Peyer's patch (tissue), 4 donors: Measurements from ENCODE around the gene CHST8. TPM values are rescaled to one million over a fixed set of nuclear protein-coding genes. Genes with fewer than 3 reads are reported as not detected.
"Not testable (repeated sequence)": the region's sequence is repeated elsewhere in the genome, so short reads cannot be mapped to it uniquely, and the experiment has no call there.

Experiments
- DNase-seq, 3 donors: peaks; one replicate each; pipeline ENCODE4 v3.0.0-alpha.2; 2017 to 2019
- H3K27ac ChIP-seq, 4 donors: fragments of 200-600 bp; sonication (generic); one replicate each; pipeline ENCODE4 v1.5.1; 2016 to 2019
- H3K27me3 ChIP-seq, 2 donors: fragments of 200-600 bp; sonication (generic); one replicate each; pipeline ENCODE4 v1.5.1; 2019
- H3K36me3 ChIP-seq, 3 donors: fragments of 200-600 bp; sonication (generic); one replicate each; pipeline ENCODE4 v1.5.1; 2016 to 2019
- H3K4me1 ChIP-seq, 4 donors: fragments of 200-600 bp; sonication (generic); one replicate each; pipeline ENCODE4 v1.5.1; 2016 to 2019
- H3K4me3 ChIP-seq, 4 donors: fragments of 200-600 bp; sonication (generic); 1 replicate in 3 of 4; 2 replicates in 1 of 4; pipeline ENCODE4 v1.5.1; 2016 to 2019; ENCODE audit warnings: mild to moderate bottlenecking in 1 of 4
- H3K9me3 ChIP-seq, 4 donors: fragments of 200-600 bp; sonication (generic); one replicate each; pipeline ENCODE4 v1.5.1; 2016 to 2019; ENCODE audit warnings: mild to moderate bottlenecking in 1 of 4
- CTCF ChIP-seq, 6 experiments: fragments of 450-650 bp in 4 of 6; fragments of 200-600 bp in 2 of 6; sonication (generic) in 1 of 6; IDR thresholded peaks; one replicate each; pipeline ENCODE4 v1.5.1; 2017 to 2019; ENCODE audit warnings: antibody characterized with exemption in 6 of 6, mild to moderate bottlenecking in 3 of 6, moderate library complexity in 1 of 6
- POLR2A ChIP-seq, 2 donors: fragments of 450-650 bp; IDR thresholded peaks; one replicate each; pipeline ENCODE4 v1.5.1; 2017; ENCODE audit warnings: antibody characterized with exemption in 2 of 2, mild to moderate bottlenecking in 2 of 2, moderate library complexity in 2 of 2
- total RNA-seq, 4 donors: library from RNA; depleted of rRNA; stranded (reverse); fragments of >200 nt; gene quantifications; one replicate each; pipeline ENCODE4 v1.1.0, GENCODE V29; 2016

CHST8 gene
- total RNA-seq, 4 donors from 2014 or later = 0.54 to 1.8 TPM; not detected in 2

GRCh38 chr19:33610588-33610987 lies 11.2 kb upstream of the CHST8 start:
- Histone ChIP-seq H3K36me3 (no peaks in the 10 kb centered on the region), H3K27me3 (no peaks in the 10 kb centered on the region), H3K4me1 (no peaks in the 10 kb centered on the region), H3K9me3 (peaks cover 0 to 3% (median 0%) of the 10 kb centered on the region in 4 donors), H3K4me3 (no peak overlapping the region), H3K27ac (no peak overlapping the region)
- no peak for DNase-seq
- no peak for TF ChIP-seq CTCF (IDR thresholded peaks at IDR 0.05)
- no peak for TF ChIP-seq POLR2A (IDR thresholded peaks at IDR 0.05)

GRCh38 chr19:33612928-33613619 lies 8.7 kb upstream of the CHST8 start:
- H3K9me3 ChIP-seq = peaks cover 0 to 3% (median 0%) of the 10 kb centered on the region in 4 donors
- no peaks in the 10 kb centered on the region for H3K27me3 ChIP-seq
- no peak for DNase-seq
- no peaks in the 10 kb centered on the region for H3K4me1 ChIP-seq
- H3K27ac ChIP-seq = no peak overlapping the region
- H3K36me3 ChIP-seq = no peaks in the 10 kb centered on the region
- H3K4me3 ChIP-seq = no peak overlapping the region
- no peak for TF ChIP-seq CTCF (IDR thresholded peaks at IDR 0.05)
- TF ChIP-seq POLR2A (IDR thresholded peaks at IDR 0.05) = no peak

GRCh38 chr19:33613620-33614000 lies 8.1 kb upstream of the CHST8 start:
- Histone ChIP-seq H3K4me3 (no peak overlapping the region), H3K9me3 (peaks cover 0 to 3% (median 0%) of the 10 kb centered on the region in 4 donors), H3K27me3 (no peaks in the 10 kb centered on the region), H3K4me1 (no peaks in the 10 kb centered on the region), H3K36me3 (no peaks in the 10 kb centered on the region), H3K27ac (no peak overlapping the region)
- TF ChIP-seq CTCF (IDR thresholded peaks at IDR 0.05) = no peak
- TF ChIP-seq POLR2A (IDR thresholded peaks at IDR 0.05) = no peak
- no peak for DNase-seq

DNA sequence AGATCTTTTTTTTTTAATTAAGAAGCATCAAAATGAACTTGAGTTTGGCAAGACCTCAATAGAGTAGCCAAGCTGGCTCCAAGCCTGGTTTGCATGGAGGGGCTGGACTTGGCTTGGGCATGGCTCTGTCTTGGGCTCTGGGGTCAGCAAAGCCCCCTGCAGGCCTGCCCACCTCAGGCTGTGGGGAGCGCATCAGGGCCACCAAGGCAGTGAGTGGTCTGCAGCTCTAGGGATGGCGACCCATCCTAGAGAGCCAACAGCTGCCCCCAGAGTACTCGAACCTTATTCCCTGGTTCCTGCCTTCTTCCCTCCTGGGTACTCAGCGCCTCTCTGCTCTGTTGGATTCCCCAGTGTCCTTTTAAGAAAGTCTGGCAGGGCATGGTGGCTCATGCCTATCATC lies 5.4 kb upstream of the CHST8 start:
- TF ChIP-seq CTCF (IDR thresholded peaks at IDR 0.05) (no peak), POLR2A (IDR thresholded peaks at IDR 0.05) (no peak)
- peaks cover 0 to 4% of the 10 kb centered on the region in 2 donors for H3K27me3 ChIP-seq
- no peak for DNase-seq

DNA sequence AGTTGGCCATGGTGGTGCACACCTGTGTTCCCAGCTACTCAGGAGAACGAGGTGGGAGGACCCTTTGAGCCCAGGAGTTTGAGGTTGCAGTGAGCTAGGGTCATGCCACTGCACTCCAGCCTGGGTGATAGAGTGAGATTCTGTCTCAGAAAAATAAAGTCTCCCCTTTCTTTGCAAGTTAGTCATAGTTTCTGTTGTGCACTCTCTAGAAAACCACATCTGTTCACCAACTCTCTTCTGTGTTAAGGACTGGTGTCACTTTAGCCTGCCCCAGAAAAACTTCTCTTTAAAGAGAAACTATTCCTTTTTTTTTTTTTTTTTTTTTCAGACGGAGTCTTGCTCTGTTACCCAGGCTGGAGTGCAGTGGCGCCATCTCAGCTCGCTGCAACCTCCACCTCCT lies 4.9 kb upstream of the CHST8 start:
- no peak overlapping the region for H3K4me3 ChIP-seq
- no peak overlapping the region for H3K27ac ChIP-seq
- H3K9me3 ChIP-seq = peaks cover 0 to under 1% (median 0%) of the 10 kb centered on the region in 4 donors
- DNase-seq = no peak
- peaks cover 0 to 6% of the 10 kb centered on the region in 2 donors for H3K27me3 ChIP-seq
- no peaks in the 10 kb centered on the region for H3K36me3 ChIP-seq
- no peak for TF ChIP-seq POLR2A (IDR thresholded peaks at IDR 0.05)
- TF ChIP-seq CTCF (IDR thresholded peaks at IDR 0.05) = no peak
- H3K4me1 ChIP-seq = peaks cover 0 to under 1% (median 0%) of the 10 kb centered on the region in 4 donors

More for the DNA sequence above, 5.4 kb upstream of the CHST8 start:
- Histone ChIP-seq H3K4me1 (no peaks in the 10 kb centered on the region), H3K27ac (no peak overlapping the region), H3K36me3 (no peaks in the 10 kb centered on the region), H3K9me3 (no peaks in the 10 kb centered on the region), H3K4me3 (no peak overlapping the region)

DNA sequence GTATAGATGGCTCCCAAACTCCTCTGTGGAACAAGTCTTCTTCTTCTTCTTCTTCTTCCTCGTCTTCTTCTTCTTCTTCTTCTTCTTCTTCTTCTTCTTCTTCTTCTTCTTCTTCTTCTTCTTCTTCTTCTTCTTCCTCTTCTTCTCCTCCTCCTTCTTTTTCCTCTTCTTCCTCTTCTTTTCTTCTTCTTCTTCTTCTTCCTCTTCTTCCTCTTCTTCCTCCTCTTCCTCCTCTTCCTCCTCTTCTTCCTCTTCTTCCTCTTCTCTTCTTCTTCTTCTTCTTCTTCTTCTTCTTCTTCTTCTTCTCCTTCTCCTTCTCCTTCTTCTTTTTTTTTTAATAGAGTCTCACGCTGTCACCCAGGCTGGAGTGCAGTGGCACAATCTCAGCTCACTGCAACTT lies 3.4 kb upstream of the CHST8 start:
- H3K4me1 ChIP-seq = peaks cover 0 to 14% (median 3%) of the 10 kb centered on the region in 4 donors
- not testable (repeated sequence) for DNase-seq, H3K27ac ChIP-seq, H3K9me3 ChIP-seq, H3K4me3 ChIP-seq, H3K36me3 ChIP-seq
- peaks cover 0 to 19% of the 10 kb centered on the region in 2 donors for H3K27me3 ChIP-seq
